Activated CD8-positive, alpha-beta T cell treated with anti-CD3 and anti-CD28 coated beads for 36 hours (primary cell): ENCODE data around the gene IFNG. TPM values are rescaled to one million over a fixed set of nuclear protein-coding genes. Genes with fewer than 3 reads are reported as not detected.
A peak's percentile ranks its signal among the peaks of the same experiment; 100 is the strongest.

Source experiments
- ATAC-seq: fragments of 200-7000 bp; cut with Tn5 transposase; one replicate; pipeline ENCODE4 v1.10.0; 2021; ENCODE audit warnings: mild to moderate bottlenecking, moderate library complexity
- CTCF ChIA-PET: fragments of 350-600 bp; sonication (Branson Sonifier 250); formaldehyde crosslinking; loops from one replicate; lab custom pipeline; 2021; ENCODE audit warnings: antibody characterized with exemption; lab: Charles Lee
- POLR2A ChIA-PET: fragments of 350-600 bp; sonication (Branson Sonifier 250); formaldehyde crosslinking; loops from one replicate; lab custom pipeline; 2021; ENCODE audit warnings: antibody characterized with exemption; lab: Charles Lee
- DNase-seq: peaks from one replicate; pipeline ENCODE4 v3.0.0-alpha.2; 2020
- H3K27ac Mint-ChIP-seq: one replicate; pipeline ENCODE4 v1.8.0; 2021; ENCODE audit warnings: mild to moderate bottlenecking, mixed read lengths
- H3K27me3 Mint-ChIP-seq: one replicate; pipeline ENCODE4 v1.8.0; 2021; ENCODE audit warnings: mixed read lengths
- H3K36me3 Mint-ChIP-seq: one replicate; pipeline ENCODE4 v1.8.0; 2021; ENCODE audit warnings: low read depth, mixed read lengths
- H3K4me1 Mint-ChIP-seq: one replicate; pipeline ENCODE4 v1.8.0; 2021; ENCODE audit warnings: low read depth, mixed read lengths
- H3K4me3 Mint-ChIP-seq: one replicate; pipeline ENCODE4 v1.8.0; 2021; ENCODE audit warnings: mild to moderate bottlenecking, moderate library complexity, mixed read lengths
- H3K9me3 Mint-ChIP-seq: one replicate; pipeline ENCODE4 v1.8.0; 2021; ENCODE audit warnings: mixed read lengths
- intact Hi-C: fragments of 100-400 bp; cut with micrococcal nuclease; formaldehyde crosslinking; loops from one replicate; pipeline ENCODE4 v1.10.0; 2022
- total RNA-seq, 2 experiments: library from RNA; stranded (reverse); gene quantifications; one replicate each; pipeline ENCODE4 v1.2.3, GENCODE V29; 2021
- TF ChIP-seq, protein P1 (sequence below): fragments of 200-600 bp; IDR thresholded peaks from one replicate; pipeline ENCODE4 v1.8.0; 2022; ENCODE audit warnings: antibody characterized with exemption, mild to moderate bottlenecking

The IFNG gene
- total RNA-seq, 2 experiments from 2014 or later: 42.7 to 43.6 TPM

DNA sequence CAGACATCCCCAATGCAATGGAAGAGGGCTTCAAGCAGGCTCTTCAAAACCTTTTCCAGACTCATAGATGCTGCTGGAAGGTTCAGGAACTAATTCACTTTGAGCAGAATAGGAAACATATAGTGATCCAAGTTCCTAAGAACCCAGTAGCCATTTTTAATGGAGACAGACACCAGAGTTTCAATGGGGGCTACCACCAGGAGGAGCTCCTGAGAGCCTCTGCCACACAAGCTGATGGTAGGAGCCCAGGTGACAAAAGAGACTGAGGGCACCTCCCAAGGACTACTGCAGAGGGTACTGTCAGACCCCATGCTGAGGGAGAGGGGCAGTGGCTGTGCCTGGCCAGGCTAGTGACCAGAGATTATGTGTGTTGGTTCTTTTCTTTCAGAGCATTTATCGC is 45.9 kb downstream of the IFNG start:
- intact Hi-C loops: no loop called here
- TF ChIP-seq, protein P1, sequence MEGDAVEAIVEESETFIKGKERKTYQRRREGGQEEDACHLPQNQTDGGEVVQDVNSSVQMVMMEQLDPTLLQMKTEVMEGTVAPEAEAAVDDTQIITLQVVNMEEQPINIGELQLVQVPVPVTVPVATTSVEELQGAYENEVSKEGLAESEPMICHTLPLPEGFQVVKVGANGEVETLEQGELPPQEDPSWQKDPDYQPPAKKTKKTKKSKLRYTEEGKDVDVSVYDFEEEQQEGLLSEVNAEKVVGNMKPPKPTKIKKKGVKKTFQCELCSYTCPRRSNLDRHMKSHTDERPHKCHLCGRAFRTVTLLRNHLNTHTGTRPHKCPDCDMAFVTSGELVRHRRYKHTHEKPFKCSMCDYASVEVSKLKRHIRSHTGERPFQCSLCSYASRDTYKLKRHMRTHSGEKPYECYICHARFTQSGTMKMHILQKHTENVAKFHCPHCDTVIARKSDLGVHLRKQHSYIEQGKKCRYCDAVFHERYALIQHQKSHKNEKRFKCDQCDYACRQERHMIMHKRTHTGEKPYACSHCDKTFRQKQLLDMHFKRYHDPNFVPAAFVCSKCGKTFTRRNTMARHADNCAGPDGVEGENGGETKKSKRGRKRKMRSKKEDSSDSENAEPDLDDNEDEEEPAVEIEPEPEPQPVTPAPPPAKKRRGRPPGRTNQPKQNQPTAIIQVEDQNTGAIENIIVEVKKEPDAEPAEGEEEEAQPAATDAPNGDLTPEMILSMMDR: peak; percentile 62
- ATAC-seq (peak; percentile 54), DNase-seq (peak; percentile 74)
- POLR2A ChIA-PET: interaction anchor here (1.0 kb wide), 1 partner anchor 44 kb away, joined by 3 read pairs; no protein-coding TSS in a partner anchor
- Mint-ChIP-seq H3K27ac (no peak overlapping the region), H3K4me3 (no peak overlapping the region), H3K27me3 (peaks cover 2% of the 10 kb centered on the region), H3K4me1 (peaks cover 25% of the 10 kb centered on the region), H3K9me3 (no peaks in the 10 kb centered on the region), H3K36me3 (no peaks in the 10 kb centered on the region)
- CTCF ChIA-PET: interaction anchor here (0.8 to 4.2 kb wide), 20 partner anchors 9 to 203 kb away, joined by 3 to 58 read pairs (median 4); partner anchors contain the start of gene IFNG

DNA sequence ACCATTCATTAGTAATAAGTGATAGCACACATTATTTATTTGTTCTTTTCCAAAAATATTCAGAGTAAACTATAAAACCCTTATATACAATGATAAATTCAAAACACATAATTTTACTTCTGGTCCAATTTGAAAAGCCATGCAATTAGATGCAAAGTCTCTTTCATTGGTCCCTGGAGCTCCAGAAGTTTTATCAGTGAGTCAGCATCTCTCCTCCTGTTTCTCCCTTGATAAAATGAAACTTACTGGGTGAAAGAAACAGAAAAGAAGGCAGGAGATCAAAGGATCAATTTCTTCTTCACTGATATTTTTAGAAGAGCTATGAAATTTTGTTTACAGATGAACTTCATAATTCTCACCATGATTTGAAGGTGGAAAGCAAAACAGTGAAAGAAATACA is 47.5 kb downstream of the IFNG start:
- ATAC-seq (no peak), DNase-seq (no peak)
- intact Hi-C loops: no loop called here
- POLR2A ChIA-PET: interaction anchor here (0.6 kb wide), 1 partner anchor 978 kb away, joined by 4 read pairs; no protein-coding TSS in a partner anchor
- Mint-ChIP-seq H3K9me3 (no peaks in the 10 kb centered on the region), H3K36me3 (no peaks in the 10 kb centered on the region), H3K4me3 (no peak overlapping the region), H3K27me3 (peaks cover 2% of the 10 kb centered on the region), H3K27ac (no peak overlapping the region), H3K4me1 (peaks cover 13% of the 10 kb centered on the region)
- TF ChIP-seq, protein P1: no peak
- CTCF ChIA-PET: interaction anchor here (1.2 to 4.2 kb wide), 6 partner anchors 16 to 71 kb away, joined by 3 to 58 read pairs (median 4); partner anchors contain the start of gene IFNG

DNA sequence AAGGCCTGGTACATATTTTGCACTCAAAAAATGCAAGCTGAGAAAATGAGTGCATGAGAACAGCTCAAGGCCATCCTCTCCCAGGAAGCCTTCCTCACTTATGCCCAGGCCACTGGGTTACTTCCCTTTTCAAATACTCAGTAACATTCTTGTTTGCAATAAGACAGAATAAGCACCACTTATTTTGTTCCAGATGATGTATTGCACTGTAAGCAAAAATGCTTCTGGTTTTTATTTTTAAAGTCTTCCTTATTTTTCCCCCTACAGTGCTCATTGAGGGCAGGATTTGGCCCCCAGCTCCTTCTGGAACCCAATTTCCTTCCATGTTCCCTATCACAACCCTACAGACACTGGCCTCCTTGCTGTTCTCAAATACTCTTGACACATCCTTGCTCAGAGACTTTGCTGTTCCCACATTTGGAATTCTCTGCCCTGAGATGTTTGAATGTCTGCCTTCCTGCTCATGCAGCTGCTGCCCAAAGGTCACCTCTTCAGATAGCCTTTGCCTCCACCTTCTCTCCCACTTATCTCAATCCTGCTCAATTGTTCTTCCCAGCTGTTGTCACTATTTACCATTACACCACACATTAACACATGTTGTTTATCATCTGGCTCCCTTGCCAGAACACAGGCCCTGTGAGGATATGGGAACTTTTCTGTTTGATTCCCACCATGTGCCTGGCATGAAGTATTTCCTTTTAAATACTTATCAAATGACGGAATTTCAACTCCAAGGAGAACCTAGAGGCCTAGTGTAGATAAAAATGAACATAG is 49.9 kb downstream of the IFNG start:
- TF ChIP-seq, protein P1: no peak
- ChIA-PET POLR2A (interaction anchor here (1.0 kb wide), 1 partner anchor 10 kb away, joined by 4 read pairs; no protein-coding TSS in a partner anchor), CTCF (interaction anchor here (0.6 to 1.1 kb wide), 2 partner anchors 13 to 69 kb away, joined by 3 read pairs; no protein-coding TSS in a partner anchor)
- Mint-ChIP-seq H3K36me3 (no peaks in the 10 kb centered on the region), H3K27me3 (no peaks in the 10 kb centered on the region), H3K9me3 (no peaks in the 10 kb centered on the region), H3K27ac (no peak overlapping the region), H3K4me1 (peaks cover 6% of the 10 kb centered on the region), H3K4me3 (no peak overlapping the region)
- DNase-seq (no peak), ATAC-seq (no peak)
- intact Hi-C loops: no loop called here

DNA sequence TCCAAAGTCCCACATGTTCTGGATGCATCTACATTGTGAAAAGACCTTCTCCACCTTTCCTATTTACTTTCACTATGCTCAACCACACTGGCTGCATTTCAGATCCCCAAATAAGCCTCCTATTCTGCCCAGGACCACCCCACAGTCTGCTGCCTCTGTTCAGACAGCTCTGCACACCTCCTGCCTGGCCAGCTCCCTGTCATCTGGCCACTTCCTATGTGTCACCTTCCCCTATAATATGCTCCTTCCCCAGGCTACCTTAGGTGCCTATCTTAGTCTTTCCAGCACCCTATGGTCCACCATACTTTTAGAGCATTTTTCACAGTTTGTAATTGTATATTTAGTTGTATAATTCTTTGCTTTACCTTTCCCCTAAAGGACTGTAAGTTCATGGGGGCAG is 50.5 kb downstream of the IFNG start:
- no peaks in the 10 kb centered on the region for H3K27me3 Mint-ChIP-seq
- H3K4me1 Mint-ChIP-seq: peaks cover 6% of the 10 kb centered on the region
- no peaks in the 10 kb centered on the region for H3K9me3 Mint-ChIP-seq
- no peak overlapping the region for H3K27ac Mint-ChIP-seq
- ATAC-seq: peak; percentile 69
- H3K36me3 Mint-ChIP-seq: no peaks in the 10 kb centered on the region
- peak; percentile 22 for DNase-seq
- TF ChIP-seq, protein P1: no peak
- POLR2A ChIA-PET: interaction anchor here (1.0 kb wide), 1 partner anchor 10 kb away, joined by 4 read pairs; no protein-coding TSS in a partner anchor
- H3K4me3 Mint-ChIP-seq: no peak overlapping the region
- CTCF ChIA-PET: interaction anchor here (0.6 to 2.0 kb wide), 4 partner anchors 12 to 68 kb away, joined by 3 to 9 read pairs (median 3); no protein-coding TSS in a partner anchor
- intact Hi-C loops: no loop called here

DNA sequence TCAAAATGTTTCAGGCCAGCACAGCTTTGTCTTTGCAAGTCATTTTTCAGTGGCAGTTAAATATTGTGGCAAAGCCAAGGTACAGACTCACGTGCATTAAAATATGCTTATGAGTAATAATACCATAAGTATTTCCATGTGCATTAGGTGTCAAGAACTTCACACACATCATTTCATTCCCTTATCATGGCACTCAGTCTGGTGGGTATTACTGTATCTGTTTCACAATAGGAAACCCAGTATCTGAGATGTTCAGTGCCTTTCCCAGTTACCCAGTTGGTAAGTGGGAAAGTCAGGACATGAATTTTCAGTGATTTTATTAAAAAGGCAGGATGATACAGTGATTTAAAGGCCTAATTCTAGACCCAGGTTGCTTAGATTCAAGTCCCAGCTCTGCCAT is 52.9 kb downstream of the IFNG start:
- CTCF ChIA-PET: interaction anchor here (0.8 to 1.5 kb wide), 5 partner anchors 8 to 116 kb away, joined by 4 to 5 read pairs (median 4); no protein-coding TSS in a partner anchor
- H3K4me1 Mint-ChIP-seq: peaks cover 2% of the 10 kb centered on the region
- no peak for ATAC-seq

More for the DNA sequence above, 52.9 kb downstream of the IFNG start:
- Mint-ChIP-seq H3K27ac (no peak overlapping the region), H3K36me3 (no peaks in the 10 kb centered on the region), H3K4me3 (no peak overlapping the region), H3K27me3 (no peaks in the 10 kb centered on the region), H3K9me3 (no peaks in the 10 kb centered on the region)
- no peak for DNase-seq
- intact Hi-C loops: no loop called here
- TF ChIP-seq, protein P1: no peak
- POLR2A ChIA-PET: interaction anchor here (2.0 kb wide), 1 partner anchor 14 kb away, joined by 7 read pairs; no protein-coding TSS in a partner anchor
